Measurements from ENCODE around the gene STYXL1.

- TF ChIP-seq, protein P1, sequence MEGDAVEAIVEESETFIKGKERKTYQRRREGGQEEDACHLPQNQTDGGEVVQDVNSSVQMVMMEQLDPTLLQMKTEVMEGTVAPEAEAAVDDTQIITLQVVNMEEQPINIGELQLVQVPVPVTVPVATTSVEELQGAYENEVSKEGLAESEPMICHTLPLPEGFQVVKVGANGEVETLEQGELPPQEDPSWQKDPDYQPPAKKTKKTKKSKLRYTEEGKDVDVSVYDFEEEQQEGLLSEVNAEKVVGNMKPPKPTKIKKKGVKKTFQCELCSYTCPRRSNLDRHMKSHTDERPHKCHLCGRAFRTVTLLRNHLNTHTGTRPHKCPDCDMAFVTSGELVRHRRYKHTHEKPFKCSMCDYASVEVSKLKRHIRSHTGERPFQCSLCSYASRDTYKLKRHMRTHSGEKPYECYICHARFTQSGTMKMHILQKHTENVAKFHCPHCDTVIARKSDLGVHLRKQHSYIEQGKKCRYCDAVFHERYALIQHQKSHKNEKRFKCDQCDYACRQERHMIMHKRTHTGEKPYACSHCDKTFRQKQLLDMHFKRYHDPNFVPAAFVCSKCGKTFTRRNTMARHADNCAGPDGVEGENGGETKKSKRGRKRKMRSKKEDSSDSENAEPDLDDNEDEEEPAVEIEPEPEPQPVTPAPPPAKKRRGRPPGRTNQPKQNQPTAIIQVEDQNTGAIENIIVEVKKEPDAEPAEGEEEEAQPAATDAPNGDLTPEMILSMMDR (IDR thresholded peaks at IDR 0.05) = no peak
- TF ChIP-seq EP300 (IDR thresholded peaks at IDR 0.05) = no peak
- TF ChIP-seq POLR2A (IDR thresholded peaks at IDR 0.05) = no peak
Observed at GRCh38 chr7:76053461-76053860, 5.7 kb upstream of the STYXL1 start.

All from sigmoid colon (tissue), 4 donors.